Measurements from ENCODE around the gene TEAD2.

Gene TEAD2

DNA sequence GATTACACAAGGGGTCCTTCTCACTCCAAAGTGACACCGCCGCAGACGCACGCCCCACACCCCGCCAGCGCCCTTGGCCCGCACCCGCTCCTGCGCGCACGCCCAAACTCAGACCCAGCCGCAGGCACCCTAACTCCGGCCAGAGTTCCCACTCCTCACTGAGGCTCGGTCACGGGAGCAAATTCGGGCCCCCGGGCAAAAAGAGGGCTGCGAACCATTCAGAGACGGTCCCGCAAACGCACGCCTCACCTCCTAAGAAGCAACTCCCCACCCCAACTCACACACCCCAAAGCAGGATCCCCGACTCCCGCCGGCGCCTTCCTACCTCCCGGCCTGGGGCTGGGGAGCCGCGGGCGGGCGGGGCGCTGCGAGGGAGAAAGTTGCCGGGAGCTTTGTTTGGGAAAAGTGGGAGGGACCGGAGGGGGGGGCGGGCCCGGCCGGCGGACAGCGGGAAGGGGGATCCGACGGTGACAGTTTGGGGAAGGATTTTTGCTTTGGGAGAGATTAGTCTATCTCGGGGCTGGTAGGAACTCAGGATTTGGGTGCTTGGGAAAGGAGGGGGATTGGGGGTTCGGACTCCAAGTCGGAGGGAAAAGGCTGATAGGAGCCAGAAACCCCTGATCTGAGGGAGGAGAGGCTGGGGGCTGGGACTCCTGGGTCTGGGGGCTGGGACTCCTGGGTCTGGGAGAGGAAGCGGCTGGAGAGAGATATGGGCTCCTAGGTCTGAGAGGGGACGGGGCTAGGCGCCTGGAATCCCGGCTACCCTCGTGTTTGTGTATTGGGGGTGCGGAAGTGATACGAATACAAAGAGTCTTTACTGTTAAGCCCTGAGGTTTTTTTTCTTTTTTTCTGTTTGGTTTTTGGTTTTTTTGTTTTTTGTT, at the start of gene TEAD2:
Gene TEAD2 (minus strand): TSS at position 369 of the 881 bp plus-strand sequence. CDS start 2,341 bp downstream, outside the sequence.
- peak; percentile 14 for DNase-seq

DNA sequence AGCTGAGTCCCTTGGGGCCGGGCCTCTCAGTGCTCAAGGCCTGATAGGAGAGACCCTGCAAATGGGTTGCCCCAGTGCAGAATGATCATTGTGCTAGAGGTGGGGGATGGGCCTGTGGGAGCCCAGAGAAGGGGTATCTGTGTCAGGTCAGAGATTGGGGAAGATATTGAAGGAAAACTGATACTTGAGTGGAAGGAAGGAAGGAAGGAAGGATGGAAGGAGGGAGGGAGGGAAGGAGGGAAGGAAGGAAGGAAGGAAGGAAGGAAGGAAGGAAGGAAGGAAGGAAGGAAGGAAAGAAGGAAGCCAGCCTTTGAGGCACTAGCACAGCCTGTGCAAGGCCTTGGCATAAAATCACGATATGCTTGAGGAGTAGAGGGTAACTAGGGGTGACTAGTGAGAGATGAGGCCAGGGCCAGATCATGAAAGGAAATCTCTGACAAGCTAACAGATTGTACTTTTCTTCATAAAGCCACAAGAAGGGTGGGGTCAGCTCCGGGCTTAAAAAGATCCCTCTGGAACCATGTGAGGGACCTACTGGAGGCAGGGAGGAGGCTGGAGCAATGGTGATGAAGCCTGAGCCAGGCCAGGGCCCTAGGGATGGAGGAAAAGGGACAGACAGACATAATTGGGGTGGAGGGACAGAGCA, 49.6 kb upstream of the TEAD2 start:
- no peak for DNase-seq

DNA sequence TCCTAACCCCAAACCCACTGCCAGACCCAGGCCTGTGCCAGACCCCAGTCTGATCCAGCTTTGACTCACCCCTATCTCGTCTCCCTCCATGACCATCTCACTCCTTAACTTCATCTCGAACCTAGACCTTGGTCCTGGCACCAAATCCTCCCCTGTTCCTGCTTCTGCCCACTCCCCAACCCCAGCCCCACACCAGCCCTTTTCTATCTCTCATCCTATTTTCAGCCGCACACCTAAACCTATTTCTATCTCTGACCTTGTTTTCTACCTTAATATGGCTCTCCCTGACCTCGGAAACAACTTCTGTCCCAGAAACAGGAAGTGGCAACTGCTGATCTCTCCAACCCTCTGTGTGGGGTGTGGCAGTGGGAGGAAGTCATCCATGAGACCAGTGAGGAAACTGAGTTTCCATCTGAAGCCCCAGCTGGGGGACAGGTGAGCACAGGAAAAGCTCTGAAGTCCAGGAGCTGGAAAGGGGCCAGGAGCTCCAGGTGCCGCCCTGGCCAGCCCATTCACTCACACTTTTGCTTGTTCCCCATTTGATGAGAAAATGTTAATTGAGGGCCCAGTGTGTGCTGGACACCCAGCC, 47.3 kb upstream of the TEAD2 start:
- DNase-seq = no peak

DNA sequence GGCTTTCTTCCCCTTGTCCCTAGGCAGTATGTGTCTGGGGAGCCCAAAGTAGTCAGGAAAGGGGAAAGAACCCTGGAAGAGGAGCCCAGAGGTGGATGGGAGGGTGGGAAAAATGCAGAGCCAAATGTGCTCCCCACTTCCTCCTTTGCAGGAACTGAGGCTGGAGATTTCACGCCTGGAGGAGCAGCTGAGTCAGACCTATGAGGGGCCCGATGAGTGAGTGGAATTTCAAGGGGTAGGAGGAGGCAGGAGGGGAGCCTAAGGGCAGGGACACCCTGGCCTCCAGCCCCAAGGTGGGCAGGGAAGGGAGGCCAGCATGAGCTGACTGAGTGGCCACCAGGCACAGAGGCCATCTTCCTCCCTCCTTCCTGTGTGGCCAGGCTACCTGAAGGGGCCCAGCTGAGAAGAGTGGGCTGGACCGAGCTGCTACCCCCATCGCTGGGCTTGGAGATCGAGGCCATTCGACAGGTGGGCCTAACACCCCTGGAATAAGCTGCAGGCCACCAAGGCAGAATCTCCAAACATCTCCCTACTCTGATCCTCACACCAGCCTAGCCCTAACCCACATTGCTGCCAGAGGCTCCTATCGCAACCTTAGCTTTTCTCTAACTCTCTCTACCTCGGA, 46.7 kb upstream of the TEAD2 start:
- no peak for DNase-seq

DNA sequence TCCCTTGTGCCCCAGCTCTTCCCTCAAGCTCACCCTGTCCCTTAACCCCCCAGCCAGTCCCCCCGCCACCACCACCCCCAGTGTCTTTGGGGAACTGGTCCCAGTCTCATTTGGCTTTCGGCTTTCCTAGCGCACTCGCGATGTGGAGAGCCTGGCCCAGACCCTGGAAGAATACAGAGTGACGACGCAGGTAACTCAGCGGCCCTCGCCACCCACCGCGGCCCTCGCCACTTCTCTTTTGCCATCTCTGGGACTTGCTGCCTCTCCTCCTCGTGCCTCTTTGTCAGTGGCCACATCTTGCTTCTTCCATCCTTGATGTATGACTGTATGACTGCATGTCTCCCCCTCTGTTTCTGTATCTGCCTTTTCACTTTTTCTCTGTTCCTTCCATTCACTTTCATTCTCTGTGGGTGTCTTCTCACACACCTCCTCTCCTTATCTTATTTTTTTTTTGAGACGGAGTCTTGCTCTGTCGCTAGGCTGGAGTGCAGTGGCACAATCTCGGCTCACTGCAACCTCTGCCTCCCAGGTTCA, 45.3 kb upstream of the TEAD2 start:
- no peak for DNase-seq

DNA sequence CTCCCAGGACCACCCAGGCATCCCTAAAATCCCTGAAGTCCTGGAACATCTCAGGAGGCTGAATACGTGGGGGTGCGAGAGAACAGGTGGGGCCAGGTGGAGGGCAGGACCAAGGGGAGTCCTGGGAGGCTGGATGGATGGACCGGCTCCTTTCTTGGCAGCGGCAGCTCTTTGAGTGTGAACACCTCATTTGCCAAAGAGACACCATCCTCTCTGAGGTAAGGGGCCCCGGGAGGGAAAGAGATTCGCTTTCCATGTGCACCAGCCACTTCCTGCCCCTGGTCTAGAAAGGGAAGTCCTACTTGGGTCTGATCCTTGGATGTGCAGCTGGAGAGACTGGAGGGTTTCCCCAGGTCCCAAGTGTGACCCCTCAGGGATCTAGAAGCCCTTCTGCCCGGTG, 44.9 kb upstream of the TEAD2 start:
- DNase-seq = no peak

DNA sequence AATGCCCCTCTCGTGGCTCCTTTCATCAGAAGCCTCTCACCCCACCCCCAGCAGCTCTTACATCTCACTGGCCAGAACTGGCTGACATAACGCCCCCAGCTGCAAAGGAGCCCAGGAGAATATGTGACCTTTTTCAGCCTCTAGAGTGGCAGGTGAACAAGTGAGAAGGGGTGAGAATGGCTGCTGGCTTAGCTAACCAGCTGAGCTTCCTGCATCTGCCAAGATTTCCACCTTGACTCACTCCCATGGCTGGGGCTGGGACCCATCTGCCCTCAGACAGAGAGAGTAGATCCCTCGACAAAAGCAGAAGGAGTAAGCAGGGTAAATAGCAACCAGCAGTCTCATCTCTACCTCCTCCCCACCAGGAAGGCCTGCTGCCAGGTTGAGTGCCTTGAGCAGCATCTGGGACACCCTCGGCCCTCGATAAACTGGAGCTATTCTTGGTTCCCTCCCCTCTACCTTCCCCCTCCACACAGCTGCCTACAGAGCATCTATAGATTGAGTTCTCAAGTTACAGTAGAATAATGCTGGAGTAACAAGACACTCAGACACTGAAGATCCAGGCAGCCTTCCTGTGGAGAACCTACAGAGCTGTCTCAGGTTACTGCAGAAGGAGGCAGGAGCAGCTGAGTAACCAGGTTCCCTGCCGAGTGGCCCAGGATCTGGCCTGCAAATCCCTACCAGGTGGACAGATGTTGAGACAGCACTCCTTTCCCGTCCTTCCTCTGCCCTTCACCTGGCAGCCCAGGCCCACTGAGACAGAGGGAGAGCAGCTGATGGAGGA, 41.4 kb upstream of the TEAD2 start:
- DNase-seq = no peak

DNA sequence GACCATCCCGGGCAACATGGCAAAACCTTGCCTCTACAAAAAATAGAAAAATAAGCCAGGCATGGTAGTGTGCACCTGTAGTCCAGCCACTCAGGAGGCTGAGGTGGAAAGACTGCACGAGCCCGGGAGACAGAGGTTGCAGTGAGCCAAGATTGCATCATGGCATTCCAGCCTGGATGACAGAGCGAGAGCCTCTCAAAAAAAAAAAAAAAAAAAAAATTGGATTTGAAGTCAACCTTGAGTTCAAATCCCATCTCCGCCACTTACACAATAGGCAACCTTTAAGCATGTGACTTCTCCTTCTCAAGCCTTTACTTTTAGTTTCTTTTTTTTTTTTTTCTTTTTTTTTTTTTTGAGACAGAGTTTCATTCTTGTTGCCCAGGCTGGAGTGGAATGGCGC, 37.8 kb upstream of the TEAD2 start:
- no peak for DNase-seq

DNA sequence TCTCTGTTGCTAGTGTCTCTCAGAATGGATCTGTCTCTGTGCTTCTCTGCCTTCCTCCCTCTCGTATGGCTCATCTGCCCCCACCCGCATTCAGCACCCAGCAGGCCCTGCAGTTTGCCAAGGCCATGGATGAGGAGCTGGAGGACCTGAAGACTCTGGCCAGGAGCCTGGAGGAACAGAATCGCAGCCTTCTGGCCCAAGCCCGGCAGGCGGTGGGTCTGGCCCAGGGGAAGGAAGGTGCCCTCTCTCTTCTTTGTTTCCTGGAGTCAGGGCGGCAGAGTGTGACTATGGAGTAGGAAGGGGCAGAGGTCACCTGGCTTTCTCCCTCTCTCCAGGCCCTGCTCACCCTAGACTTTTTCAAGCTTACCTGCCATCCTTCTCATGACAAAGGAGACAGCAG, 36.7 kb upstream of the TEAD2 start:
- no peak for DNase-seq

DNA sequence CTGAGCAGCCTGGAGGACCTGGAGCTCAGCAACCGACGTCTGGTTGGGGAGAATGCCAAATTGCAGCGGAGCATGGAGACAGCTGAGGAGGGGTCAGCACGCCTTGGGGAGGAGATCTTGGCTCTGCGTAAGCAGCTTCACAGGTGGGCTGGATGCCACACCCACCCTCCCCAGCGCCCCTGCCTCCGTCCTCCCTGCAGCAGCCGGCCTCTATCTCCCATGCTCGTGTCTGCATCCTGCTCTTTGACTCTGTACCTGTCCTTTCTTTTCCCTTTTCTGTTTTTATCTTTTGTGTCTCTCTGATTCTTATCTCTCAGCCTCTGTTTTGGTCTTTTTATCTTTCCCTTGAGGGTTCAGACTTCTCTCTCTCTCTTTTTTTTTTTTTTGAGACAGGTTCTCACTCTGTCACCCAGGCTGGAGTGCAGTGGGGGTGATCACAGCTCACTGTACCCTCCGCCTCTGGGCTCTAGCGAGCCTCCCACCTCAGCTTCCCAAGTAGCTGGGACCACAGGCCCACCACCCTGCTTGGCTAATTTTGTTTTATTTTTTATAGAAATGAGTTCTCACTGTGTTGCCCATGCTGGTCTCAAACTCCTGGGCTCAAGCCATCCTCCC, 35.9 kb upstream of the TEAD2 start:
- no peak for DNase-seq

DNA sequence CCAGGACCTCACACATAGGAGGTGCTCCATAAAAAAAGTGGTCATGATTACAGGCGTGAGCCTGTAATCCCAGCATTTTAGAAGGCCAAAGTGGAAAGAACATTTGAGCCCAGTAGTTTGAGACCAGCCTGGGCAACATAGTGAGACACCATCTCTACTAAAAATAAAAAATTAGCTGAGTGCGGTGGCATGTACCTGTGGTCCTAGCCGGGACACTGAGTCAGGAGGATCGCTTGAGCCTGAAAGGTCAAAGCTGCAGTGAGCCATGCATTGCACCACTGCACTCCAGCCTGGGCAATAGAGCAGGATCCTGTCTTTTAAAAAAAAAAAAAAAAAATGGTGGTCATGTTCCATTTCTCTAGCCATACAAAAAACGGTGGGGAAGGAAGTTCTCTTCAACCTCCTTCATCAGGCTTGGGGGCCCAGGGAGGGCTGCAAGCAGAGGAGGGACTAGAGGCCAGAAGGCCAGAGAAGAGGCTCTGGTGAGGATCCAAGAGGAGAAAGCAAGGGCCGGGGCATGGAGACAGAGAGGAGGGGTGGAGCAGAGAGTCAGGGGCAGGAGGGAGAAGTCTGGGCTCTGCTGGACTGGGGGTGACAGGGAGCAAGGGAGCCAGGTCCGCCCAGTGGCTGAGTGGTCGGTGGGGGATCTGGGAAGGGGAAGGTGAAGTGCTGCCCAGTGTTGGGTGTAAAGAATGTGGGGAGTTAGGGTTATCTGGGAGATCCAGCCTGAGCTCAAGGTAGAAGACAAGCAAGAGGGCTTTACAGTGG, 34.7 kb upstream of the TEAD2 start:
- DNase-seq = no peak

DNA sequence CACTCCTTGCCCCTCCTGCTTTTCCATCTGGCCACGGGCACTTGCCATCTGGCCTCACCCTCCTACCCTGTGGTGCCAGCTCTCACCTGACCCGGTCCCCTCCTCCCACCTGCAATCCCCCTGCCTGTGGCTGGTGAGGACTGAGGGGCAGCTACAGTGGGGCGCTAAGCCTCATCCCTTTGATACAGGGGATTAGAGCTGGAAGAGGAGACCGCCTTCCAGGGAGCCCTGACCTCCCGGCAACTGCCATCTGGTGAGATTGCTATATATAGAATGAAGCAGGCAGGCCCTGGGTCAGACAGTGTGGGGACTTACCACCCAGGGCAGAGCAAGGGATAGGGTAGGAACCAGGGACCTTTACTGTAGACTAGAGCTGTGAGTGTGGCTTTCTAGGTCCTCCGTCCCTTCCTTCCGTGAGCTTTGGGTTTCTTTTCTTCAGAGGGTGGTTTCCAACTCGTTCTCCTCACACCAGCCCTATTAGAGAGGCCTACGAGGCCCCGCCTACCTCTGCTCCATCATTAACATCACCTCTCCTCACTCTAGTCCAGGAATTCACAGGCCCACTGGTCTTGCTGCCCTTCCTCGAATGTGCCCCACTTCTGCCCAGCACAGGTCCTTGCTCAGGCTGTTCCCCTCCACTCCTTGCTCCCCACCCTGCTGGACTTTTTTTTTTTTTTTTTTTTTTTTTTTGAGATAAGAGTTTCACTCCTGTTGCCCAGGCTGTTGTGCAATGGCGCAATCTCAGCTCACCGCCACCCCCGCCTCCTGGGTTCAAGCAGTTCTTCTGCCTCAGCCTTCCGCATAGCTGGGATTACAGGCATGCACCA, 33.6 kb upstream of the TEAD2 start:
- no peak for DNase-seq

DNA sequence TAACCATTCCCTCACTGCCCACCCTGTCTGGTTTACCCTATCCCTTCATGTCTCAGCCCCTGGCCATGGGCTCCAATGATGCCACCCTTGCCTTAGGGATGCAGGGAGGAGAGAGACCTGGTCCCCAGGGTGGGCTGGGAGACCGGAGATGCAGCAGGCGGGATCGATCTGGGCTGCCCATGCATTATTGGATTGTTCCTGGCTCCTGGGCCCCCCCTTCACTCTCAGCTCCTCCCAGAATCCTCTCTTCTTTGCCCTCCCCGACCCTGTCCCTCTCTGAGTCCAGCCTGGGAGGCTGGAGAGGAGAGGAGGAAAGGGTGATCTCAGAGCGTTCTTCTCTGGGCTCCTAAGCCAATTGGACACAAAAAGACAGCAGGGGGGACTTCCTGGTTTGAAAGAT, 31.7 kb upstream of the TEAD2 start:
- no peak for DNase-seq

DNA sequence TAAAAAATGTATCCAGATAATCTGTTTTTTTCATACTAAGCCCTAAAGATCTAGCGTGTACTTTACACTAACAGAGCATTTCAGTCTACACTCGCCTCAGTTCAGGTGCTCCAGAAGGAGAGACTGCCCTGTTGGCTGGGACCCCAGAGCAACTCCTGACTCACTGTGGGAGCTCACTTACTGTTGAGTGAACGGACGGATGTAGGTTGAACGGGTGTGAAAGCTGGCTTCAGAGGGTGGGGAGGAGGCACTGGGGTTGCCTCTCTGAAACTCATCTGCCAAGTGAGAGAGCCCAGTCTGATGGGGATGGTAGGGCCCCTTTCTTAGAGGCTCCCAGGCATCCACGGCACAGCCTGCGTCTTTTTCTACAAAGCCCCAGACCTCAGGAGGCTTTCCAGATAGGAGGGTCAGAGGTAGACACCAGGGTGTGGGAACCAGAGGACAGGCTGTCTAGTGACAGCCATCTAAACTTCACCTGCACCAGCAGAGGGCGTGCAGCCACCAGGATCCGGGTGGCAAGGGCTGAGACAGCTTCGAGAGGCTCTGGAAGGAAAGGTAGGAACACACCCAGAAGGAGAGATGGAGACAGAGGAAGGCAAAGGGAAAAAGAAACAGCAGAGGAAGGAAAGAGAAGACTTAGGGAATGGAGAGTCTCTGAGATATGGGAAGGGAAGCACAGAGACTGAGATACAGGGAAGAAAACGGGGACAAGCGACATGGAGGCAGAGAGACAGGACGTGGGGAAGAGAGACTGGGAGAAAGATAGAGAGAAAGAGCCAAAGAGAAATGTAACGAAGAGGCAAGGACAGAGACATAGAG, 29.6 kb upstream of the TEAD2 start:
- peak; percentile 17 for DNase-seq

DNA sequence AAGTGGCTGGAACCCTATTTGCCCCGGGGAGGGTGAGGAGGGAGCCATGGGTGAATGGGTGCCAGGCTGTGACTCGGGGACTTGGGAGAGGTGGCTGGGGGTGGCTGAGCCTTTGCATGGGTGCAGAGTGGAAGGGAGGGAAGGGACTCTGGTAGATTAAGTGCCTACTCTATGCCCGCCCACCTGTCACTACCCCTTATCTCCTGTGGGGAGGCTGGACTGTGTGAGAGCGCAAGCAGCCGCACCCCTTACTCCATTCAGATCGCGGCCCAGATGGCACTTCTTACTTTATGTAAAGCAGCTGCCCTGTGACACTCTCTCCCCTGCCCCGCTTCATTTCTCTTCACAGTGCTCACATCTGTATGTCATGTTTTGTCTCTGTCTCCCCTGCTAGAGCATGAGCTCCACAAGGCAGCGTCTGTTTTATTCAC, 28.7 kb upstream of the TEAD2 start:
- no peak for DNase-seq

DNA sequence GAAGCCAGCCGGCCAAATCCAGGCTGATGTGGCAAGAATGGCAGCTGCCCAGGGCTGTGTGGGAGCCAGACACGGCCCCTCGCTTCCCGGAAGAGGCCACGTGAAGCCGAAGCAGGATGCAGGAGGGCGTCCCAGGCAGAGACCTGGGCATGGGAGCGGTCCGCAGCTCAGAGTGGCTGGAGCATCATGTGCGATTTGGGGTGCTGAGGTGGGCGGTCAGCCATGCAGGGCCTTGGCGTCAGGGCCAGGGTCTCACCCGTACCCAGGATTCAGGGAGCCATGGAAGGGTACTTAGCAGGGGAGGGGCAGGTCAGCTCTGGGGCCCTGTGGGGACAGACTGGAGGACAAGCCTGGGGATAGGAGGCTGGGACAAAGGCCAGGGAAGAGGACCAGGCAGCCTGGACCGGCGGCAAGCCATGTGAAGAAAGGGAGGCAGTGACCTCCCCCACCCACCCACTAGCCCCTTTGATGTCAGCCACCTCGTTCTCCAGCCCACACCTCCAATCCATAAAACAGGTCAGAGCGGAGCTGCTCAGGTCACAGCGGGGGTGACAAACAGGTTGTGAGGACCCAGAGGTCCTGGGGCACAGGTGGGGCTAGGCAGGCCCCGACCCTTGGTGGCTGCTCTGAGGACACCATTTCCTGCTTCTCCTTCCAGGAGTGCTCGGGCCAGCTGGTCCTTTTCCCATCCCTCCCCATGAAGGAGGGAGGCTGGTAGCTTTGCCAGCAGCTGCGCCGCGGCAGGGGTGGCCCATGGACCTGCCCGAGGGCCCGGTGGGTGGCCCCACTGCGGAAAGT, 28.1 kb upstream of the TEAD2 start:
- DNase-seq = no peak

DNA sequence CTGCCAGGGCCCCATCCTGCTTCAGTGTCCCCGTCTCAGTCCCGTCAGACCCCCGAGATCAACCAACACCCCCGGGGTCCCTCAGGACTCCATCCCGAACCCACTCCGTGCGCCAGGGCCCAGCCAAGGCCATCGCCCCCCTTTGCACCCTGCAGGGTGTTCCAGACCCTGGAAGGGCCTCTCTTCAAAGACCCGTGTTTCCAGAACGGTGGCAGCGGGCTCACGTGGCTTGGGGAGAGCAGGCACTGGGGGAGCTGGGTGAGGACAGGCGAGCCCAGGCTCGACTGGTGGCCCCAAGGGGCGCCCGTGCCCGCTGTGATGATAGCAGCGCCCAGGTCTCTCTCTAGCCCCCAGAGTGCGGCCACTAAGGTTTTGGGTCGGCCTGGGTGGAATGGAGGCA, 27.2 kb upstream of the TEAD2 start:
- DNase-seq = no peak

DNA sequence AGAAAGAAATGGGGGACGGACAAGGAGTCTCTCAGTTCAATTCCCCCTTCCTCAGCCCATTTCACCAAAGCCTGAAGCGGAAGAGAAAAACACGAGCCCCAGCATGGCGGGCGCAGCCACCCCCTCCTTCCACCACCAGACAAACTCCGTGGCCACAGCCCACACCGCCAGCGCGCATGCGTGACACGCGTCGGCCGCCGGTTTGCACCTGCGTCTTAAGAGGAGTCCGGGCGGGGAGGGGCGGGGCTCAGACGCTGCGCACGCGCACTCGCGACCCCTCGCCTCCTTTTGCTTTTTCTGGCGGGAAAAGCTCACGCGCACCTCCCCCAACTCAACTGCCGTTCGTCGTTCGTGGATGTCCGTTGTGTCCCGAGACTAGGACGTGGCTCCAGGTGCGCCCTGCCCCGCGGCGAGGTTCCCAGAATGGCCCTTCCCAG, 25.7 kb upstream of the TEAD2 start, which contains the start of gene KASH5:
Gene KASH5 (plus strand): TSS at position 314 of the 437 bp plus-strand sequence. CDS start 2,635 bp downstream, outside the sequence.
- peak; percentile 68 for DNase-seq

All from T1000 (cell line).